Measurements from ENCODE around the gene LDB1.

Gene LDB1

GRCh38 chr10:102066399-102067088, 53.6 kb downstream of the LDB1 start:
- TF ChIP-seq SPI1 (IDR thresholded peaks at IDR 0.05; ENCODE audit: borderline replicate concordance, low read depth): no peak
- no peak for TF ChIP-seq REST (IDR thresholded peaks at IDR 0.05; ENCODE audit: insufficient replicate concordance, low read depth)
- TF ChIP-seq POLR2AphosphoS5 (IDR thresholded peaks at IDR 0.05; ENCODE audit: low read depth): no peak
- Histone ChIP-seq H3K27ac (replicated peaks) (peak overlapping the region; percentile 72), H3K4me3 (replicated peaks; ENCODE audit: insufficient read depth, low read length) (peak overlapping the region; percentile 75), H3K27me3 (ENCODE audit: insufficient read depth, poor library complexity, severe bottlenecking) (no peaks in the 10 kb centered on the region)
- peak in 1 of 2 experiments; percentile 8 for DNase-seq (ENCODE audit: low read depth in 1 of 2, low spot score in 1 of 2)

GRCh38 chr10:102065561-102066398, 54.4 kb downstream of the LDB1 start:
- TF ChIP-seq SPI1 (IDR thresholded peaks at IDR 0.05; ENCODE audit: borderline replicate concordance, low read depth) (no peak), GABPA (IDR thresholded peaks at IDR 0.05; ENCODE audit: low read depth) (no peak), POLR2AphosphoS5 (IDR thresholded peaks at IDR 0.05; ENCODE audit: low read depth) (no peak), REST (IDR thresholded peaks at IDR 0.05; ENCODE audit: insufficient replicate concordance, low read depth) (no peak), CTCF (IDR thresholded peaks at IDR 0.05; ENCODE audit: insufficient read depth, low read length) (no peak)
- peak in 1 of 2 experiments; percentile 28 for DNase-seq (ENCODE audit: low read depth in 1 of 2, low spot score in 1 of 2)
- Histone ChIP-seq H3K27me3 (ENCODE audit: insufficient read depth, poor library complexity, severe bottlenecking) (no peaks in the 10 kb centered on the region), H3K27ac (replicated peaks) (peak overlapping the region; percentile 72), H3K4me3 (replicated peaks; ENCODE audit: insufficient read depth, low read length) (peak overlapping the region; percentile 75)

- peak; percentile 88 to 92 for DNase-seq (ENCODE audit: low read depth in 1 of 2, low spot score in 1 of 2)
- TF ChIP-seq REST (IDR thresholded peaks at IDR 0.05; ENCODE audit: insufficient replicate concordance, low read depth): peak; percentile 25
- TF ChIP-seq POLR2AphosphoS5 (IDR thresholded peaks at IDR 0.05; ENCODE audit: low read depth): peak; percentile 72; the same call in 1 of the 2 replicates
- TF ChIP-seq GABPA (IDR thresholded peaks at IDR 0.05; ENCODE audit: low read depth): no peak
- Histone ChIP-seq H3K27ac (replicated peaks) (peak within 1 kb of the TSS; percentile 72), H3K27me3 (ENCODE audit: insufficient read depth, poor library complexity, severe bottlenecking) (no peaks in the 10 kb centered on the region), H3K4me3 (replicated peaks; ENCODE audit: insufficient read depth, low read length) (peak within 1 kb of the TSS; percentile 75)
These were observed 55.2 kb downstream of the LDB1 start, which contains the start of gene HPS6 for GRCh38 chr10:102064868-102065560. TSS of gene HPS6 (plus strand) at chr10:102065349. CDS start at chr10:102065475, 126 bp downstream.
